Measurements from ENCODE around the gene ASF1A. TPM values are rescaled to one million over a fixed set of nuclear protein-coding genes. Genes with fewer than 3 reads are reported as not detected.
A peak's percentile ranks its signal among the peaks of the same experiment; 100 is the strongest.

The ASF1A gene
- total RNA-seq, 1 donor, result 11.2 TPM

GRCh38 chr6:118872318-118872717 is 21.6 kb upstream of the ASF1A start:
- Histone ChIP-seq H3K27me3 (ENCODE audit: insufficient read depth, low read length) (no peaks in the 10 kb centered on the region), H3K4me1 (ENCODE audit: insufficient read depth, low read length) (peaks cover 3% of the 10 kb centered on the region), H3K4me3 (ENCODE audit: low read length) (no peak overlapping the region), H3K9me3 (ENCODE audit: low read depth, low read length) (no peaks in the 10 kb centered on the region)

GRCh38 chr6:118872726-118873125 is 21.2 kb upstream of the ASF1A start:
- no peaks in the 10 kb centered on the region for H3K9me3 ChIP-seq (ENCODE audit: low read depth, low read length)
- H3K4me1 ChIP-seq (ENCODE audit: insufficient read depth, low read length), result peaks cover 3% of the 10 kb centered on the region
- H3K4me3 ChIP-seq (ENCODE audit: low read length), result no peak overlapping the region
- no peaks in the 10 kb centered on the region for H3K27me3 ChIP-seq (ENCODE audit: insufficient read depth, low read length)

DNA sequence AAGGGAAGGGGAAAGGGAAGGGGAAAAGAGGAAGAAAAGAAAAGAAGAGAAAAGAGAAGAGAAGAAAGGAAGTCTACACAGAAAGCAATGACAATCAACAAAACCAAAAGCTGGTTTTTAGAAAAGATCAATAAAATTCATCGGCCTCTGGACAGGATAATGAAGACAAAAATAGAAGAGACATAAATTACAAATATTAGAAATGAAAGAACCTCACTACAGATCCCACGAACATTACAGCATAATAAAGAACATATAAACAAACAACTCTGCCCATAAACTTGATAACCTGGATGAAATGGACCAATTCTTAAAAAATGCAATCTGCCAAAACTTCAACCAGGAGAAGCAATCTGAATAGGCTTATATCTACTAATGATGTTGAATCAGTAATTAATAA is 20.7 kb upstream of the ASF1A start:
- Histone ChIP-seq H3K27me3 (ENCODE audit: insufficient read depth, low read length) (no peaks in the 10 kb centered on the region), H3K4me1 (ENCODE audit: insufficient read depth, low read length) (peaks cover 3% of the 10 kb centered on the region), H3K4me3 (ENCODE audit: low read length) (no peak overlapping the region), H3K9me3 (ENCODE audit: low read depth, low read length) (no peaks in the 10 kb centered on the region)

DNA sequence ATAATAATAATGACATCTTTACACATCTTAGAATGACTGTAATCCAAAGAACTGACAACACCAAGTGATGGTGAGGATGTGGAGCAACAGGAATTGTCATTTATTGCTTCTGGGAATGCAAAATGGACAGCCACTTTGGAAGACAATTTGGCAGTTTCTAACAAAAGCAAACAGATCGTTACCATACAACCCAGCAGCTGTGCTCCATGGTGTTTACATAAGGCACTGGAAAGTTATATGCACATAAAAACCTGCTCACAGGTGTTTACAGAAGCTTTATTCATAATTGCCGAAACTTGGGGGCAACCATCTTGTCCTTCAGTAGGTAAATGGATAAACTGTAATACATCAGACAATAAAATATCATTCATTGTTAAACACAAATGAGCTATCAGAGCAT is 18.3 kb upstream of the ASF1A start:
- no peaks in the 10 kb centered on the region for H3K27me3 ChIP-seq (ENCODE audit: insufficient read depth, low read length)
- no peaks in the 10 kb centered on the region for H3K9me3 ChIP-seq (ENCODE audit: low read depth, low read length)
- peaks cover 3% of the 10 kb centered on the region for H3K4me1 ChIP-seq (ENCODE audit: insufficient read depth, low read length)
- H3K4me3 ChIP-seq (ENCODE audit: low read length), result no peak overlapping the region

GRCh38 chr6:118876198-118876597 is 17.8 kb upstream of the ASF1A start:
- Histone ChIP-seq H3K9me3 (ENCODE audit: low read depth, low read length) (no peaks in the 10 kb centered on the region), H3K27me3 (ENCODE audit: insufficient read depth, low read length) (no peaks in the 10 kb centered on the region), H3K4me1 (ENCODE audit: insufficient read depth, low read length) (peaks cover 5% of the 10 kb centered on the region), H3K4me3 (ENCODE audit: low read length) (no peak overlapping the region)

- H3K27me3 ChIP-seq (ENCODE audit: insufficient read depth, low read length), result no peaks in the 10 kb centered on the region
- no peaks in the 10 kb centered on the region for H3K9me3 ChIP-seq (ENCODE audit: low read depth, low read length)
- no peak overlapping the region for H3K4me3 ChIP-seq (ENCODE audit: low read length)
- peaks cover 11% of the 10 kb centered on the region for H3K4me1 ChIP-seq (ENCODE audit: insufficient read depth, low read length)
These were observed 17.1 kb upstream of the ASF1A start for GRCh38 chr6:118876814-118877213.

DNA sequence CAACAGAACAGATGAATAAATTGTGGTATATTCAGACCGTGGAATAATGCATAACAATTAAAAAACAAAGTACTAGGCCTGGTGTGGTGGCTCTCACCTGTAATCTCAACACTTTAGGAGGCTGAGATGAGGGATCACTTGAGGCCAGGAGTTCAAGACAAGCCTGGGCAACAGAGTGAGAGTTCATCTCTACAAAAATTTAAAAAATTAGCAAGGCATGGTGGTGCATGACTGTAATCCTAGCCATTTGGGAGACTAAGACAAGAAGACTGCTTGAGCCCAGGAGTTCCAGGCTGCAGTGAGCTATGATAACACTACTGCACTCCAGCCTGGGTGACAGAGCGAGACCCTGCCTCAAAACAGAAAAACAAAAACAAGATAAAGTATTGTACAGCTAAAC is 16.1 kb upstream of the ASF1A start:
- no peak overlapping the region for H3K4me3 ChIP-seq (ENCODE audit: low read length)
- H3K27me3 ChIP-seq (ENCODE audit: insufficient read depth, low read length), result no peaks in the 10 kb centered on the region
- H3K4me1 ChIP-seq (ENCODE audit: insufficient read depth, low read length), result peaks cover 17% of the 10 kb centered on the region
- H3K9me3 ChIP-seq (ENCODE audit: low read depth, low read length), result no peaks in the 10 kb centered on the region

GRCh38 chr6:118881440-118882313 is 12.3 kb upstream of the ASF1A start:
- Histone ChIP-seq H3K27me3 (ENCODE audit: insufficient read depth, low read length) (no peaks in the 10 kb centered on the region), H3K9me3 (ENCODE audit: low read depth, low read length) (no peaks in the 10 kb centered on the region), H3K4me1 (ENCODE audit: insufficient read depth, low read length) (peaks cover 16% of the 10 kb centered on the region), H3K4me3 (ENCODE audit: low read length) (no peak overlapping the region)

DNA sequence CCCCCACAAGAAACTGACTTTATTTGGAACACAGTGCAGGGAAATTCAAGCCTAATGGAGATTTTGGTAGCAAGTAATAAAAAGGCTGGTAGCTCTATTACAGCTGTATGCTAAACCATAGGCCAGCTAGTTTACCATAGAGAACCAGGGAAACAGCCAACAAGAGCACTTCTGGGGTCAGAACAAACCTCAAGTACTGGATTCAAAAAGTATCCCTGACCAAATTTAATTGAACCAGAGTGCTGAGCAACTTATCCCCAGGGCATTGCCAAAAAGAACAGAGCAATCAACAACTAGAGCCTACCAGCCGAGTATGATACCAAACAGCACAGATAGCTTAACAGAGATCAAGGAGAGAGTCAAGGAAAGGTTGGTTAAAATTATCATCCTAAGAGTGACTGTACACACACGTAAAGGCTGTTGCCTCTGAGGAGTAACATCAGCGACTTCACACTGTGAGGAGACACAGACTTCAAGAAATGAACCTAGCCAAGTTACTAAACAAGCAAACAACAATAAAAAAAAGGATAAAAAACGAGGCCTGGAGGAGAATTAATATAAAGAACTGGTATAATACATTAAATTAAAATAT is 11.5 kb upstream of the ASF1A start:
- Histone ChIP-seq H3K9me3 (ENCODE audit: low read depth, low read length) (no peaks in the 10 kb centered on the region), H3K4me3 (ENCODE audit: low read length) (no peak overlapping the region), H3K4me1 (ENCODE audit: insufficient read depth, low read length) (peaks cover 16% of the 10 kb centered on the region), H3K27me3 (ENCODE audit: insufficient read depth, low read length) (no peaks in the 10 kb centered on the region)

GRCh38 chr6:118886641-118887040 is 7.3 kb upstream of the ASF1A start:
- Histone ChIP-seq H3K27me3 (ENCODE audit: insufficient read depth, low read length) (no peaks in the 10 kb centered on the region), H3K4me1 (ENCODE audit: insufficient read depth, low read length) (peaks cover 23% of the 10 kb centered on the region), H3K4me3 (ENCODE audit: low read length) (no peak overlapping the region), H3K9me3 (ENCODE audit: low read depth, low read length) (no peaks in the 10 kb centered on the region)

DNA sequence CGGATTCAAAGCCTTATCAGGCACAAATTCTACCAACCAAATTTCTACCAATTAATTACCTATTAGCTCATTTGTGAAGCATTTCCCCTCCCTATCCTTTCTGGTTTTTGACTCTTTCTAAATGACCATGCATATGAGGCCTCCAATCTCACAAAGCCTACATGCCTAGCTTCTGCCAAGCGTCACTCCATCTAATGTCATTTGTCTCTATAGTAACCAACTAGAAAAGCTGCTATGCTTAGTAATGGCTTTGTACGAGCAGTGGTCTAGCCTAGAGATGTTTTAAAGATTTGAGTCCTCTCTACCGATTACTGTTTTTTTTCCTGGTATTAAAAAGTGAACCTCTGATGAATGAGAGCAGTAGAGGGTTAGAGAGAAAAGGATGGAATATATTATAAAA is 4.8 kb upstream of the ASF1A start:
- Histone ChIP-seq H3K4me1 (ENCODE audit: insufficient read depth, low read length) (peaks cover 29% of the 10 kb centered on the region), H3K4me3 (ENCODE audit: low read length) (no peak overlapping the region), H3K9me3 (ENCODE audit: low read depth, low read length) (no peaks in the 10 kb centered on the region), H3K27me3 (ENCODE audit: insufficient read depth, low read length) (no peaks in the 10 kb centered on the region)

DNA sequence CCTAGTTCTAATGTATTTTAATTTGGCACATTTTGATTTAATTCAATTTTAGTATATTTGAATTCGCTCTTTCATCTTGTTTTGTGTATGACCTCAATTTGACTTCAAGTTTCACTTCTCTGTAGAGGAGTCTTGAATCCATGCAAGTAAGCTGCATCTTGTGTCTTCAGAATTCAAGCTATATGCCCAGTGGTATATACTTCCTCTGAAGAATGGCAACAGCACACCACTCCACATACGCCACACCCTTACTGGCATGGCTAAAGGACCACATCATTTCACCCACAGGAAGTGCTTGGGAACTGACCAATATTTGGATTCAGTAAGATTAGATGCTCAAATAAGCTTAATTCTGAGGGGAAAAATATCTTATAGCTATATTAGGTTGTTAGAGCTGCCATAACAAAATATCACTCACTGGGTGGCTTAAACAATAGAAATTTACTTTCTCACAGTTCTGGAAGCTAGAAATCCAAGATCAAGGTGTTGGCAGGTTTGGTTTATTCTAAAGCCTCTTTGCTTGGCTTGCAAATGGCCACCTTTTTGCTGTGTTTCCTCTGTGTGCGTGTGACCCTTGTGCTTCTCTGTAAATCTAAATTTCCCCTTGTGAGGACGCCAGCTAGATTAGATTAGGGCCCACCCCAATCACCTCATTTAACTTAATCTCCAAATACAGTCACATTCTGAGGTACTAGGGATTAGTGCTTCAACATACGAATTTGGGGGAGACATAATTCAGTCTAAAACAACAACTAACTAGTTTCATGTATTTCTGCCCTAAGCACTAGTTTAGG is 2.8 kb upstream of the ASF1A start:
- H3K4me1 ChIP-seq (ENCODE audit: insufficient read depth, low read length), result peaks cover 30% of the 10 kb centered on the region
- H3K9me3 ChIP-seq (ENCODE audit: low read depth, low read length), result no peaks in the 10 kb centered on the region
- no peaks in the 10 kb centered on the region for H3K27me3 ChIP-seq (ENCODE audit: insufficient read depth, low read length)
- no peak overlapping the region for H3K4me3 ChIP-seq (ENCODE audit: low read length)

DNA sequence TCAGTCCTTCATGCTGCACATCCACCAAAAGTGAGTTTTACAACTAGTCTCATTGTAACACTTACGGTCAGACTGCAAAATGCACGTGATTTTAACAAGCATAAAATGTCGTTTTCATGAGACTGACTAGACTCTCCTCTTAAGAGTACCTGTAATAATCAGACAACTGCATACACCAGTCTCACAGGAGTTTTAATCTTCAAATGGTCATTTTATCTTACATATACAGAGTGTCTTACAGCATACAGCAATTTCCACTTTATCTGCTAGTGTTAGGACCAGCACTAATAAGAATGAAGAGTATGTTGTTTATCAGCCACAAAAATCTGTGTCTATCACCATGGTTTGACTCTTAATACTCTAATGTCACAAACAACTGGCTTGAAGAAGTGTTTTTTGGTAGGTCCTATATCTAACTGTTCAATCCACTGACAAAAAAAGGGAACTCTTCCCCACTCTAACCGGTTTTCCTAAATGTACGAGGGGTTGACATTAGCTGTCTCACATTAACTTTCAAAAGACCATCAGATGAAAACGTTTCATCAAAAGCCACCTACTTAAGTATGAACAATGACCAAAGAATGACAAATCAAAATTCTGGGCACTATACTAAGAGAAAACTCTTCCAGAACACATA is 1.5 kb upstream of the ASF1A start:
- Histone ChIP-seq H3K4me1 (ENCODE audit: insufficient read depth, low read length) (peaks cover 41% of the 10 kb centered on the region), H3K9me3 (ENCODE audit: low read depth, low read length) (no peaks in the 10 kb centered on the region), H3K27me3 (ENCODE audit: insufficient read depth, low read length) (no peaks in the 10 kb centered on the region), H3K4me3 (ENCODE audit: low read length) (peak overlapping the region; percentile 89)

DNA sequence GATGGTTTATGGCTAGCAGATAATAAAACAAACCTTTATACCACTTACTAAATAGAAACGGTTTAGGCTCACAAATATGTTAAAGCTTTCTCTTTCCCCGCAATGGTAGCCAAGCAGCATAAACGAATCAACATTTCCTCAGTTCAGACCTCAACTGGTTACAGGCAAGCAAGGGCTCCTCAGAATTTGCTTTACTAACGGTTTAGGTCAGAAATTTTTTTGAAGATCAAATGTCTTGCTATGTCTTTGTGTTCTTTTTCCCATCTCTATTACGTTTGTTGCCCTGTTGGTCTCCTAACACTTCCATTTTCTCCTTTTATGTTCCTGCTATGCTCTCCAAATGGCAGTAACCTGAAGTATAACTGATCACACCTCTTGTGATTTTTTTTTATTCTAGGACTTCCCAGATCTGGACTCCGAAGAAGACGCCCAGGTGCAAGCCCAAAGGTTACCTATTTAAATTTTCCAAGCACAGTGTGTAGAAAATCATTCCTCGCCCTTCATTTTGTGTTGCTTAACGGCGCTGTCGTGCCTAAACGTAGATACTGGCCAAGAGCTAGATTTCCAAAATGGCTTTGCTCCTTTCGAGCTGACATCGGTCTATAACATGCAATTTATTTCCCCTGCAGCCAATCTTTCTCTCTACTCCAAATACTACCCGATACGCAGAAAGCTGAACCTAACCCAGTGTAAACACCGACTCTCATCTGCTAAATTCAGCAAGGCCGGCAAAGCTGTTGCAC is 717 bp upstream of the ASF1A start:
- no peaks in the 10 kb centered on the region for H3K27me3 ChIP-seq (ENCODE audit: insufficient read depth, low read length)
- H3K4me3 ChIP-seq (ENCODE audit: low read length), result peak overlapping the region; percentile 89
- peaks cover 41% of the 10 kb centered on the region for H3K4me1 ChIP-seq (ENCODE audit: insufficient read depth, low read length)
- no peaks in the 10 kb centered on the region for H3K9me3 ChIP-seq (ENCODE audit: low read depth, low read length)

Measured in mononuclear cell (primary cell).